ENCODE data around the gene FRG2C. TPM values are rescaled to one million over a fixed set of nuclear protein-coding genes. Genes with fewer than 3 reads are reported as not detected.
"Not testable (repeated sequence)": the region's sequence is repeated elsewhere in the genome, so short reads cannot be mapped to it uniquely, and the experiment has no call there.

FRG2C gene
- total and polyA plus RNA-seq, 7 donors = not detected

GRCh38 chr3:75643031-75643800 is 20.9 kb upstream of the FRG2C start:
- H3K4me1 ChIP-seq; H3K36me3 ChIP-seq (ENCODE audit: insufficient read depth in 1 of 2, low read depth in 1 of 2); ATAC-seq; H3K27me3 ChIP-seq (ENCODE audit: insufficient read depth in 3 of 3, low read length in 2 of 3); H3K27ac ChIP-seq; DNase-seq; H3K9me3 ChIP-seq: not testable (repeated sequence)
- 19 to 24% (median 20%) methylated on average over 20 of the region's 20 CpGs for WGBS, 3 donors
- peak overlapping the region; percentile 46 for H3K4me3 ChIP-seq
- peak; percentile 55 for TF ChIP-seq CTCF (IDR thresholded peaks at IDR 0.05)
- intact Hi-C loops (cut with DNase I) = loop anchor here in 1 of 2 donors (5.0 to 10.0 kb wide), 2 partner anchors 348 to 1376 kb away; no protein-coding TSS in a partner anchor

- not testable (repeated sequence) for H3K9me3 ChIP-seq; ATAC-seq; H3K27me3 ChIP-seq (ENCODE audit: insufficient read depth in 3 of 3, low read length in 2 of 3); H3K27ac ChIP-seq; DNase-seq; H3K4me1 ChIP-seq; H3K36me3 ChIP-seq (ENCODE audit: insufficient read depth in 1 of 2, low read depth in 1 of 2); H3K4me3 ChIP-seq
- intact Hi-C loops (cut with DNase I) = loop anchor here in 1 of 2 donors (10.0 kb wide), 1 partner anchor 351 kb away; no protein-coding TSS in a partner anchor
- WGBS, 3 donors = 69 to 82% (median 72%) methylated on average over 4 of the region's 4 CpGs
Observed at GRCh38 chr3:75645548-75645947, 18.6 kb upstream of the FRG2C start.

GRCh38 chr3:75650191-75650590 is 13.9 kb upstream of the FRG2C start:
- no peak overlapping the region for H3K4me3 ChIP-seq
- intact Hi-C loops (cut with DNase I) = no loop called here
- no peak for ATAC-seq
- H3K27me3 ChIP-seq (ENCODE audit: insufficient read depth in 3 of 3, low read length in 2 of 3) = peaks cover 0 to 6% (median 0%) of the 10 kb centered on the region in 3 donors
- no peak for TF ChIP-seq CTCF (IDR thresholded peaks at IDR 0.05)
- no peak overlapping the region for H3K27ac ChIP-seq
- H3K36me3 ChIP-seq (ENCODE audit: insufficient read depth in 1 of 2, low read depth in 1 of 2) = no peaks in the 10 kb centered on the region
- DNase-seq = no peak
- no peaks in the 10 kb centered on the region for H3K9me3 ChIP-seq
- no peaks in the 10 kb centered on the region for H3K4me1 ChIP-seq
- WGBS, 3 donors = 64 to 67% (median 66%) methylated on average over 9 of the region's 9 CpGs

GRCh38 chr3:75655101-75655904 is 8.8 kb upstream of the FRG2C start:
- Histone ChIP-seq H3K4me3 (peak overlapping the region; percentile 9), H3K27me3 (ENCODE audit: insufficient read depth in 3 of 3, low read length in 2 of 3) (peaks cover 0 to 48% (median 10%) of the 10 kb centered on the region in 3 donors)
- H3K27ac ChIP-seq; DNase-seq; H3K9me3 ChIP-seq; H3K4me1 ChIP-seq; intact Hi-C loops (cut with DNase I); ATAC-seq; H3K36me3 ChIP-seq (ENCODE audit: insufficient read depth in 1 of 2, low read depth in 1 of 2): not testable (repeated sequence)
- 6 to 13% (median 12%) methylated on average over 38 to 48 of the region's 50 CpGs for WGBS, 3 donors

GRCh38 chr3:75655956-75656355 is 8.2 kb upstream of the FRG2C start:
- intact Hi-C loops (cut with DNase I); H3K4me1 ChIP-seq; H3K36me3 ChIP-seq (ENCODE audit: insufficient read depth in 1 of 2, low read depth in 1 of 2); DNase-seq; H3K9me3 ChIP-seq; H3K27ac ChIP-seq; ATAC-seq: not testable (repeated sequence)
- WGBS, 3 donors = 24 to 27% (median 26%) methylated on average over 7 of the region's 7 CpGs
- peak overlapping the region; percentile 9 for H3K4me3 ChIP-seq
- peaks cover 0 to 54% (median 10%) of the 10 kb centered on the region in 3 donors for H3K27me3 ChIP-seq (ENCODE audit: insufficient read depth in 3 of 3, low read length in 2 of 3)

- H3K36me3 ChIP-seq (ENCODE audit: insufficient read depth in 1 of 2, low read depth in 1 of 2); H3K27ac ChIP-seq; H3K9me3 ChIP-seq; intact Hi-C loops (cut with DNase I); ATAC-seq; DNase-seq; H3K4me1 ChIP-seq: not testable (repeated sequence)
- peak overlapping the region; percentile 51 for H3K4me3 ChIP-seq
- H3K27me3 ChIP-seq (ENCODE audit: insufficient read depth in 3 of 3, low read length in 2 of 3) = peaks cover 0 to 66% (median 13%) of the 10 kb centered on the region in 3 donors
- 1% methylated on average over 35 to 42 of the region's 42 CpGs for WGBS, 3 donors
Observed at GRCh38 chr3:75658411-75659107, 5.6 kb upstream of the FRG2C start.

- H3K9me3 ChIP-seq; ATAC-seq; H3K4me1 ChIP-seq; DNase-seq; intact Hi-C loops (cut with DNase I); H3K27ac ChIP-seq; H3K36me3 ChIP-seq (ENCODE audit: insufficient read depth in 1 of 2, low read depth in 1 of 2): not testable (repeated sequence)
- peaks cover 0 to 66% (median 13%) of the 10 kb centered on the region in 3 donors for H3K27me3 ChIP-seq (ENCODE audit: insufficient read depth in 3 of 3, low read length in 2 of 3)
- H3K4me3 ChIP-seq = peak overlapping the region; percentile 51
Observed at GRCh38 chr3:75659108-75659433, 5.1 kb upstream of the FRG2C start.

- H3K36me3 ChIP-seq (ENCODE audit: insufficient read depth in 1 of 2, low read depth in 1 of 2); DNase-seq; intact Hi-C loops (cut with DNase I); H3K4me3 ChIP-seq; H3K4me1 ChIP-seq; ATAC-seq; H3K9me3 ChIP-seq; H3K27ac ChIP-seq: not testable (repeated sequence)
- peaks cover 0 to 60% (median 23%) of the 10 kb centered on the region in 3 donors for H3K27me3 ChIP-seq (ENCODE audit: insufficient read depth in 3 of 3, low read length in 2 of 3)
- WGBS, 3 donors = 74 to 79% (median 78%) methylated on average over 9 of the region's 9 CpGs
Observed at GRCh38 chr3:75665626-75666025, 1.5 kb downstream of the FRG2C start.

All from psoas muscle (tissue), 8 donors.